Stimulated activated CD4-positive, alpha-beta T cell treated with anti-CD3 and anti-CD28 coated beads, Interleukin-12 subunit alpha, Interleukin-12 subunit beta, amount 100 ng/mL, for 24 hours (primary cell): ENCODE results near the gene NRF1.
"Not testable (repeated sequence)": the region's sequence is repeated elsewhere in the genome, so short reads cannot be mapped to it uniquely, and the experiment has no call there.

Experiments
- DNase-seq, 2 experiments: peaks; one replicate each; pipeline ENCODE4 v3.0.0-alpha.2; 2020; ENCODE audit warnings: low read depth in 2 of 2

NRF1 gene

DNA sequence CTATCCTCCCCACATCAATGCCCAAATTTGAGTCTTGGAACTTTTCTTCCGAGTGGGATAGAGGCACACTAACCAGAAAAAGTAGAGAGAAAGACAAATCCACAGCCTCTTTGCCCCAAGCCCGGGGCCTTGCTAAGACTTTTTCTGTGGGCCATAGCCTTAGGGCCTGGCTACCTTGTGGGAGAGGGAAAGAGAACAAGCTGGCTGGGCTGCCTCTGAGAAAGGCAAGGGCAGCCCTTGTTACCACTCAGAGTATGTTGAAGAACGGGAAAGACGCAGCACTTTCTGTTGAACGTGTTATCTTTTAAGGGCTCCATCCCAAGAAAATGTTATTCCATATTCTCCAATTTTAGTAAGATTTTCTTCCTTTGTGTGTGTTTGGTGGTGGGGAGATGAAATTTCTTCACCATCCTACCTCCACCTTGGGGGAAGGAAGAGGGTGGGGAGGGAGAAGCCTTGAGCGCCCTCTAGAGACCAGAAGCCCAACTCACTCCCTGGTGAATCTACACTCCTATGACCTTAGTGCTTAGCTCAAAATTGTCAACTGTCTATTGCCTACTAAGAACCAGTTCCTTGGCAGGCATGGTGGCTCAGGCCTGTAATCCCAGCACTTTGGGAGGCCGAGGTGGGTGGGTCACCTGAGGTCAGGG, 3.9 kb upstream of the NRF1 start:
- peak in 1 of 2 experiments; percentile 31 for DNase-seq

DNA sequence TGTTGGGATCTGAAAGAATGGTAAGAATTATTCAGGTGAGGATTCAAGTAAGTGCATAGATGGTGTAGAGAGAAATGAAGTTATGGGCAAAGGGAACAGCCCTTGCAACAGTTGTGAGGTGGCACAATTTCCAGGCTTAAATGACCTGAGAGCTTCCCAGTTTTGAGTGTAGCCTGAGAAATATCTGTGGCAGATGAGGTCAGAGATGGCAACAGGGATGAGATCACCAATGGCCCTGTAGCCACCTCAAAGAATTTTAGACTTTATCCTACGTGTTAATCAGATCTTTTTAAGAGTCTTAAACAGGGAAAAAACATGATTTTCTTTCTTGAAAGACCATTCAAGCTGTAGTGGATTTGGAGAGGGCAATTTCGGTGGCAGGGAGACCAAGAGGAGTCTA, 1.9 kb upstream of the NRF1 start:
- no peak for DNase-seq

DNA sequence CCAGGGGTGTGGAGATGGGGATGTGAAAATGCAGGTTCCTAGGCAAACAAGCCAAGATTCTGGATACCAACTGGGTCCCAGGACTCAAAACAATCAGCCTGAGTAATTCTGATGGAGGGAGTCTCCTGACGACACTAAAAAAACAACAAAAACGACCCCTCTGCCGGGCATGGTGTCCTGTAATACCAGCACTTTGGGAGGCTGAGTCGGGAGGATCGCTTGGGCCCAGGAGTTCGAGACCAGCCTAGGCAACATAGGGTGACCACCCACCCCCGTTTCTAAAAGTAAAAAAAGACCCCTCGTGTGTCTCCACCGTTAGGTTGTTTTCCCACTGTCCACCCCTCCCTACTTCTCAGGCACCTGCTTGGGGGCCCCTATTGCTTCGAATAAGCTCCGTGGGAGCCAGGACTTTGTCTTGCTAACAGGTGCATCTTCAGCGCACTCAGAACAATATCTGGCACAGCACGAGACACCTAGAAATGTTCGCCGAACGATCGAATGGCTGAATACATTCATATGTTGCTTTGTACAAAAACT, 743 bp upstream of the NRF1 start:
- no peak for DNase-seq

DNA sequence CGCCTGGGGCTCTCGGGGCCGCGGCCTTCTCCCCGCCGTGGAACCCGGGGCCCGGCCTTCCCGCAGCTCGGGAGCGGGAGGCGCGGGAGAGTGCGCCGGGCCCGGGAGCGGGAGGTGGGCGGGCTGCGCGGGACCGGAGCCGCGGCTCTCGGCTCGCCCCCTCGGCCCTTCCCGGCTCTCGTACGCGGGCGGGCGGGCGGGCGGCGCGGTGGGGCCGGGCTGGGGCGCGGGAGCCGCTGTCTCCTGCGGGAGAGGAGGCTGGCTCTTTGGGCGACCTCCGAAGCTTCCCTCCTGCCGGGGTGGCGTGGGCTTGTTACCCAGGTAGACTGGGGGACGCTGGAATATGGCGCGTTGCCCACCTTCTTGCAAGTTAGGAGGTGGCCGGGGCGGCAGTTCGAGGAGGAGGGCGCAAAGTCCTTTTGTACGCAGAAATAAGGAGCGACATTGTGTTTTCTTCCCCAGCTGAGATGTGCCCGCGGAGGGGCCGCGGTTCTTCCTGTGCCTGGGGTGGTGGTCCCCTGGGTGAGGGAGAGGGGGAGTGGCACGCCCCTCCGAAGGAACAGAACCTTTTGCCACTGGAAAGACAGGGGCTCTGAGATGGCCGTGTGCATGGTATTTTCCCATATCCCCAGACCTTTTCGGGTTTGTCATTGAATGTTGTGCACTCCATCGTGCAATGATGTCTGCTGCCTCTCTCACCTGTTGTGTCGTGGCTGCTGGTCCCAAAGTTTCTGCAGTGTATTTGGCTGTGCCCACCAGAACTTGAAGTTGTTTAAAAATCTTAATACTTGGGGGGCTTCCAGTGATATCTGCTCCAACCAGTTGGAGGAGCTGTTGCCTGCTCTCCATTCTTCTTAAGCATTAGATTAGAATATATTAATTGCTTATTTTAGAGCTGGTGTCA, 844 bp downstream of the NRF1 start:
- DNase-seq: peak in 1 of 2 experiments; percentile 15

DNA sequence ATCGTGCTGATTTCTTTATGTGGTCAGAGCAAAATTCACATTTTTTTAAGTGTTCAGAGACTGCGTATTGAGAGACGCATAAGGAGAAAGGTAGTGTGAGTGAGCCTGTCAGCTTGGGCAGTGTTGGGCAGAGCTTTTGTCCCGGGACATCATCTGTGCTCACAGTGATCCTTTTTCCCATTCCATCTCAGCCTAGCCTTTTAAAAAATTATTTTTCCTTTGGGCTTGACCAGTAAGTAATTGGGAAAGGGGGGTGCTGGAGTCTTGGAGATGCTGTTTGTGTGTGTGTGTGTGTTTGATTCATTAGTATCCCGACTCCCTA, 1.5 kb downstream of the NRF1 start:
- DNase-seq: no peak

DNA sequence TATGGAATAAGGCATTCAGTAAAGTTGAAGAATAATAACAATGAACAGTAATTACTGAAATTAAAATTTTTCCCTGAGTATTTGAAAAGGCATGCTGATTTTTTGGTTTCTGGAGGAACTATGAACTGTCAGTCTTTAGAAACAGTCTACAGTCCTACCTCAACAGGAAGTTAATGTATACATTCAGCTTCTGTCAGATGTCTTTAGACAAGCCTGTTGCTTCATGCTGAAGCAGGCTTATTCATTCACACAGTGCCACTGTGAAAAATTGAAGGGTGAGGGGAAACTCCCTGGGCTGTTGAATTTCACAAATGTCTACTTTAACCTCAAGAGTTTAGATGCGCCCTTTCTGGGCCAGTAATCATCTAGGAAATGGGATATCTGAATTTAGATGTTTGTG, 3.5 kb downstream of the NRF1 start:
- DNase-seq: no peak

DNA sequence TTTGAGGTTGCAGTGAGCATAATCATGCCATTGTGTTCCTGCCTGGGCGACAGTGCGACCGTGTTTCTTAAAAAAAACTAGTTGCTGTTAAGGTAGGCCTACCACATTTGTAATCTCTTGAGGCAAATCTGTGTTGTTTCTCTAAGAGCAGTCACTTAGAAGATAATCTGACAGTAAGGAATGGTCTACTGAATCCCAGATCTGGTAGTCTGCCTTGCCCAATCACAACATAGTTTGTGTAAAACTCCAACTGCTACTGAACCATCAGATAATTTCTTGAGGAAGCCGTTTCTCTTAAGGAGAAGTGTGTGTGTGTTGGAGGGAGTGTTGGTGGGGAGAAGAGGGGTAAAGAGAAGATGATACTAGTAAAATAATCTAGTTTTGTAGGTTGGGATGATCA, 5.0 kb downstream of the NRF1 start:
- DNase-seq: no peak

DNA sequence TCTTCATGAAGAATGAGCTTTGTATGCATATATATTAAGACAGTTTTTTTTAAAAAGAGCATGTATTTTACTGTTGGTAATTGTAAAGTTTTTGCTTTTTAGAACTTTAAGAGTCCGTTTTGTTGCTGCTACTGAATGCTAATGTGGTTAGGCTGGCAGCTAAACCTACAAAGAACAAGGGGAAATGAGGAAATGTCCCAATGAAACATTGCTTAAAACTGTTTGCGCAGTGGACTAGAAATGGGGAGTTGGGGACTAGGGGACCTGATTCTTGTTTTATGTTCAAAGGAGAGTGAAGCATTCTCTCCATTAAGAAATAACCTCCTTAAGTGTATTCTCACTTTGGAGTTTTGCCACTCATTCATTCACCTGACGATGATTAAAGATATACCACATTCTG, 5.7 kb downstream of the NRF1 start:
- no peak for DNase-seq

DNA sequence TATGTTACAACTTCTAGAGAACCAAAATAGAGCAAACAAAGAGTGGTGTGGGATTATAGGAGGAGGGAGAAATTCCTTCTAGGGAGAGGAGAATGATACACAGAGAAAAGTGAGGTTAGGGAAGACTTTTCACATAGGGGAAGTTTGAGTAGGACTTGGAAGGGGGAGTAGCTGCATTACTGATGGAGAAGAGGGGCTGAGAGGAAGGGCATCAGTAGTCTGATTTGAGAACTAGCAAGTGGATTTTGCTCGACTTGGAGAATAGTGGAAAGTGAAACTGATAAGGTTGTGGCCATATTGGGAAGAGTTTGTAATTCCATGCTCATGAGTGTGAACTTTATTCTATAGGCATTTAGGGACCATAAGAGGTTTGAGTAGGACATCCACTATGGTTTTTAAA, 6.1 kb downstream of the NRF1 start:
- no peak for DNase-seq

DNA sequence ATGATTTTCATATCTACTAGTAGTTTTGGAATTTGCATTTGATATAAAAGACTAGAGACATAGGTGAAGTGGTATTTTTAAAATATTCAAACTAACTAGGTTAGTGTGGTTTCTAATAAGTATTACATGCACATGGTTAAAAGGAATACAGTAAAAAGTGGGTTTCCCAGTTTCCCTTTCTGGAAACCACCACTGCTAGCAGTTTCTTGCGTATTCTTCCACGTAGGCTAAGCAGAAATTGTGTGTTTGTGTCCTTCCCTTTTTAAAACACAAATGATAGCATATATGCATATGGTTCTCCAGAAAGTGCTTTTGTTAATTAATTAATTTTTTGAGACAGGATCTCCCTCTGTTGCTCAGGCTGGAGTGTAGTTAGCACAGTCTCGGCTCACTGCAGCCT, 15.4 kb downstream of the NRF1 start:
- DNase-seq: no peak

DNA sequence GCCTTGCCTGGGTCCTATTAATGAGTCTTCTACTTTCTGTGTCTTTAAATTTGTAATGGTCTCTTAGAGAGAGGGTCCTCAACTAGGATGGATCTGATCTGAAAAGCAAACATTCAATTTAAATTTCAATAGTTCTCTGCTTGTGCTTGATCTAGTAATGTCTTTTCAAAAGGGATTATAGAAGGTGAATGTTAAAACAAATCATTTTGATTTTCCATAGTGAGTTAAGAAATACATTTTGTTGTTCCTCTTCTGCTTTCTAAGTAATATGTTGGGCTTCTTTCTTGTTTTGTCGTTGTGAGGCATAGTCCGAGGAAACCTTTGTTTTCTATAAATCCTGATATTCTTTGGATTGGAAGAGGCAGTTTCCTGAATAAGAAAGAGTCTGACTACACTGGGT, 18.8 kb downstream of the NRF1 start:
- DNase-seq: no peak

DNA sequence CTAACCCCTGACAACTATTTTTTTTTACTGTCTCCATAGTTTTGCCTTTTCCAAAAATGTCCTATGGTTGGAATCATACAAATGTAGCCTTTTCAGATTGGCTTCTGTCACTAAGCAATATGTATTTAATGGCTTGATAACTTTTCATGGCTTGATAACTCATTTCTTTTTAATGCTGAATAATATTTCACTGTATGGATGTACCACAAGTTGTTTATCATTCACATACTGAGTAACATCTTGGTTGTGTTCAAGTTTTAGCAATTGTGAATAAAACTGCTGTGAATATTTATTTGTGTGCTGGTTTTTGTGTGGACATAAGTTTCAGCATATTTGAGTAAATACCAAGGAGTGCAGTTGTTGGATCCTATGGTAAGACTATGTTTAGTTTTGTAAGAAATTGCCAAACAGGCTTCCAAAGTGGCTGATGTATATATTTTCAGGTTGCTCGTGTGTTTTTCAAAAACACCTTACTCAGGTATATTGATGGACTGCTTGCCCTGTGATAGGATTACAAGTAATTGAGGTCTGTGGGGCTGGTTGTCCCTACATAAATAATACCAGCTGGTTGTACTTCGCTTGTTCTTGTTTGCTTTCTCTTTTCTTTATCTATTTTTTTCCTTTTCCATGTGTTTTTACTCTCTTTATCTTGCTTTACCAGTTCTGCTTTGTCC, 23.0 kb downstream of the NRF1 start:
- DNase-seq: no peak

DNA sequence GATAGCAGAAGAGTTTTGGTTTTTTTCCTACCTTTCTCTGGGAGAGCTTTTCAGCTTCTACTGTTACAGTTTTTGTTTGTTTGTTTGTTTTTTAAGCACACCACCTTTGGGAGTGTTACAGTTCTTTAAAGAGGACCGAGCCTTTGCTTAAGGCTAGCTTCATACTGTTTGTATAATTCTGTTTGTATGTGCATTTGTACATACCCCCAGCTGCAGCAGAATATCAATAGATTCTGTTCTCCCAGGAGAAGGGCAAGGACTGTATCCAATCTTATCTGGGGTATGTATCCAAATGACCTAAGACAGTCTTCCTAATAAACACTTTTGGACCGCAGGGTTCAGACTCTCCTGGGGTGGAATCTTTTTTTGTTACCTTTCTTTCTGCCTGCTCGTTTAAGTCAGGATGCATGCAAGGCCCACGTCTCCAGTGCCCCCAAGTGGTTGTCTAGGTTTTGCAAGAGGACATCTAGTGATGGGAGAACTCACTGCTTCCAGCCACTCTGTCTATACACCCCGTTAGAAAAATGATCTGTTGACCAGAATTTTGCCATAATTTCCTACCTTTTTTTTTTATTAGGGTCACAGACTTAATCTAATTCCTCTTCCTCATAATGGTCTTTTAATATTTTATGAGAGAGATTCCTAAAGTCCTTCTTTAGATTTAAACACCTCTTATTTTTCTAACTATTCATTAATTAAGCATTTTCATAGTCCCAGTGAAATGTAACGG, 23.9 kb downstream of the NRF1 start:
- DNase-seq: peak in 1 of 2 experiments; percentile 52

DNA sequence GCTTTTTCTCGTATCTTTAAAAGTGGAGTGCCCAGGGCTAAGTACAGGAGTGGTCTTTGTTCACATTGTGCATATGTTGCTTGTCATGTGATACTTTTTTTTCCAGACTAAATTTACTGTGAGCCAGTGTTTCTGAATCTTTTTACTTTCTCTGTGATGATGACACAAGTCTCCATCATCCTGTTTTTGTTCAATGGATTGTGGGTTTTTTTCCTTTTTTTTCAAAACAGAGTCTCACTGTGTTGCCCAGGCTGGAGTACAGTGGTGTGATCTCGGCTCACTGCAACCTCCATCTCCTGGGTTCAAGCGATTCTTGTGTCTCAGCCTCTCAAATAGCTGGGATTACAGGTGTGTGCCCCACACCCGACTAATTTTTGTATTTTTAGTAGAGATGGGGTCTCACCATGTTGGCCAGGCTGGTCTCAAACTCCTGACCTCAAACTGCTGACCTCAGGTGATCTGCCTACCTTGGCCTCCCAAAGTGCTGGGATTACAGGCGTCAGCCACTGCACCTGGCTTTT, 24.6 kb downstream of the NRF1 start:
- DNase-seq: not testable (repeated sequence)

DNA sequence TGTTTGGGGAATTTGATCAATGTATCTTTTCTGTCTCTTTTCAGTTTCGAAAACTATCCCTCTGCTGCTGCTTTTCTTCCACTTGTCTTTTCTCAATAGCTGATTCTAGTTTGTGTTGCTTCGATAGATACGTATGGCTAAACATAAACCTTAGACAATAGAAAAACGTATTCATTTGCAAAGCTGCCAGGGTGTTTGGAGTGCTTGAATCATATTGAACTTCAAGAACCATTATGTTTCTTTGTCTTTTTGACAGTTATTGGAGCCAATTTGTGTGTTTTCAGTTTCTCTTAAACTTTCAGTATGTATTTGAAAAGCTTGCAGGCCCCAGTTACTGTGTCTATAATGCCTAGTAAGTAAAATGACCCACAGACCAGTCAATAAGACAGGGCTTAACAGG, 25.1 kb downstream of the NRF1 start:
- no peak for DNase-seq

DNA sequence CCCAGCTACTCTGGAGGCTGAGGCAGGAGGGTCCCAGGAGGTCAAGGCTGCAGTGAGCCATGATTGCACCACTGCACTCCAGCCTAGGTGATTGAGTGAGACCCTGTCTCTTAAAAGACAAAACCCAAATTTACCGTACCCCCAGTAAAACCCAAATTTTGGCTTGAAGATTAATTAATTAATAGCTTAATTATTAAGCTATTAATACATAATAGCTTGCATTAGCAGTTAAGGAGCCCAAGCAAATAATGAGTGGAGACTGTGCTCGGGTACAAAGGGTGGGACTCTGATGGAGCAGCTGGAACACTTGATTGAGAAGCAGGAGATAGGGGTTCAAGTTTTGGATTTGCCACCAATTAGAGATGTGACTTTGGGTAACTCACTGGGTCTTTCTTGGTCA, 28.9 kb downstream of the NRF1 start:
- DNase-seq: no peak

DNA sequence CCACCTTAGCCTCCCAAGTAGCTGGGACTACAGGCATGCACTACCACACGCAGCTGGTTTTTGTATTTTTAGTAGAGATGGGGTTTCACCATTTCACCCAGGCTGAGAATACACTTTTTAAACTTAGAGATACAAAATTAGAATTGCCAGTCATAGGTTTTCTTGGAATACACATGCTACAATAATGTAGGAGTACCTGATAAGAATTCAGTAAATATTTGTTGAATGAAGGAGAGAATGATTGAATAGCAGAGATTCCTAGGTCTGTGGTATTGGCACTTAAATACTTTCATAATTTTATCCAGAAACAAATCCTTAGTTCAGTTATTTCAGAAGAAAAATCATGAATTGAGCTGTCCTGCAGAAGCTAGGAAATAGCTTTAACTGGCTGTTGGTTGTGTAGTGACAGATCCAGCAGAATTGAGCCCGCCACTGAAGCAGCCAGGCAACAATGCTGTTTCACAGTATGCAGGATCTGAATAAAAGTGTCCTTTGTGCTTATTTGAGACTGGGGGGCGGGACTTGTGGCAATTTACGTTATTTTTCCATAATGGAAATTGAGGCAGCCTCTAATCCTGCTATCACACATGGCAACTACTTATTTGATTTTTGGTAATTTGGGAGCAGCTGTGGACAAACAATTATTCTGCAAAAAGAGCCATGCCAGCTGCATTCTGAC, 31.5 kb downstream of the NRF1 start:
- no peak for DNase-seq

DNA sequence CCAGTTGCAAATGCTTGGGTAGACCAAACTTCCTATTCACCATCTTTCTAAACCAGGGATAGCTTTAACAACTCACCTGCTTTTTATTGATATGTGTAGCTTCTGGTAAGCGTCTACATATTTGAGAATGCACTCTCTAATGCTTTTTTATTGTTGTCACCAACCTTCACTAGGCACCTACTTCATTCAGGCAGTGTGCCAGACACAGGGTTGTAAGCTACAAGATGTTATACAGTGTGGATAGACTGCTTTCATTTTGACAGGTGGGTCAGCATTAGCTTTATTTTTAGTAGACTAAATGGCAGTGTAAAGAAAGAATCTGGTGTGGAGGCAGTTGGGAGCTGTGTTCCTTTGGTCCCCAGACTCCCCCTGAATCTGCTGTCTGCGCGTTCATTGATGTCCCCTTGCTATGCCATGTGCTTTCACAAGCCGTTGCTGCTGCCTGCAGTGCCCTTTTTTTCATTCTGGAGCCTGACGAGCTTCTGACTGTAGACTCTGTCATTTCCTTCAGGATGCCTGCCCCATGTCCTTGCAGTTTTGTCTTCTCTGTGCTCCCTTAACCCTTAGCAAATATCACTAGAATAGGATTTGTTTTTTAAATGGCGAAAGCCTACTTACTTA, 32.1 kb downstream of the NRF1 start:
- DNase-seq: no peak

DNA sequence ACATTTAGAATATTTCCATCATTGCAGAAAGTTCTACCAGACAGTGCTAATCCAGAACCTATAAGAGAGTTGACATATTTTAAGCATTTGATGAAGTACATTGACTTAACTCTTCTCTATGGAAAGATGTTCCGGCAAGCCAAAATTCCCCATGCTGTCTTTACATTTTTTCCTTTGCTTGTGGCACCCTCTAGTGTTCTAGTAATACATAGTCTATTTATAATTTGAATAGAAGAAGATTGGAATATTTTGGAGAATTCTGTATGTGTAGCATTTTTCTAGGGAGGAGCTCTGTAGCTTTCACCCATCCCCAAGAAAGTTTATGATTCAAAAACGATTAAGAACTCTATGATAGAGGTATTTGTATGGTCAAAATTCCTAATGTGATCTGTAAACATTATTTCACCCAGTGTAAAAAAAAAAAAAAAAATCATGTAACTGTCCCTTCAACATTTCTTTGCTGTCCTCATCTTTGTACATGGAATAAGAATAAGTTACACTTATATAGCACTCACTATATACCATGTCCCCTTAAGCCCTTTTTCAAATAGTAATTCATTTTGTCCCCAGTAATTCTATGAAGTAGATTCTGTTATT, 33.2 kb downstream of the NRF1 start:
- DNase-seq: no peak

DNA sequence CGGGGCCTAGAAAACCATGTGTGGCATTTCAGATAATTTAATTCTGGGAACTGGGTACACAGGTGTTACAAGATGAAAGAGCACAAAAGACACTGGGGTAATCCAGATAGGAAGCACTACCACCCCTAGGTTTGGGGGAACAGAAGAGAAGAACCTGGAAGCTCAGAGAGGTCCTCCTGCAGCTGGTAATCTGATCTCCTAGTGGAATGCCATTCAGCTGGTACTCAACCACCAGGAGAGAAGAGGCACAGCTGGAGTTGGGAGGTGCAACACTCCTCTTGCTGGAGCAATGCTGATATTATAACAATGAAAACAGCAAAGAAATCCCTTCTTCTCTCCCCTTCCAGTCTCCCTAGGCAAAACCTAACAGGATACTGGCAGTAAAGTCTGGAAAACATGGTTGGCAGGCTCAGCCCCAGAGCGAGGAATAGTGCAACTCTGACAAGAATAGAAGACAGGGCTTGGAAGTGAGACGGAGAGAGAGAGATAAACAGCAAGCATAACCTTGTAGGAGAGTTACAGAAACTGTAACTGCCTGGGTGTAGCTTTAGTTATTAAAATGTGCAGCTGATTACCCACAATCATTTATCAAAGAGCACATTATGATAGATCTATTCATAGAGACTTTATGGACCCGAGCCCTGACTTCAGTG, 35.0 kb downstream of the NRF1 start:
- no peak for DNase-seq
